Neural progenitor cell (in vitro differentiated cells): ENCODE measurements around the gene PMEPA1.

Source experiments
- EZH2 ChIP-seq: fragments of 200-600 bp; sonication (generic); IDR thresholded peaks from 2 replicates; pipeline ENCODE4 v1.6.1; 2017; ENCODE audit warnings: antibody characterized with exemption, mild to moderate bottlenecking, moderate library complexity
- EZH2phosphoT487 ChIP-seq: fragments of 200-600 bp; sonication (generic); IDR thresholded peaks from 2 replicates; pipeline ENCODE4 v1.6.1; 2017; ENCODE audit warnings: antibody characterized with exemption
- TF ChIP-seq, protein P1 (sequence below): fragments of 200-600 bp; sonication (generic); IDR thresholded peaks from 2 replicates; pipeline ENCODE4 v1.5.1; 2017; ENCODE audit warnings: antibody characterized with exemption, mild to moderate bottlenecking

DNA sequence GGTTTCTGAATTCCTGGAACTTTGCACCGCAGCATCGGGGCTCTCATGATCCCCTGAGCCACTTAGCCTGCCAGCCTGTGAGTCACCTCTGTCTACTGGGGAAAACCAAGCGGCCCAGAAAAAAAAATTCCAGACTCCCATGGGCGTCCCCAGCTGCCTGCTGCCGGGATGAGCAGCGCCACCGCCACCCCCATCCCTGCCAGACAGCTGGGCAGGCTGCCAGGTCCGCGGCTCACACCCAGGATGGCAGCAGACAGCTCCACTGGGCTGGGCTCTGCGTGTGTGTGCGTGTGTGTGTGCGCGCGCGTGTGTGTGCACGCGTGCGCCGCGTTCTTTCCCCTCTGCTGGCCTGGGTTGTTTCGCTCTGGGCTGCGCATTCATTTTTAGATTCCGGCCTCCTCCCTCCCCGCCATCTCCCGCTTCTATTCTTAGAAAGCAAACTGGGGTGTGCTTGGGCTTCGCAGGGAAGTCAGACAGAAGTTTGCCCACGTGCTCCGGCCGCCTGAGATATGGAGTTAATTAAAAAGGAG lies 38.9 kb upstream of the PMEPA1 start:
- TF ChIP-seq, protein P1, sequence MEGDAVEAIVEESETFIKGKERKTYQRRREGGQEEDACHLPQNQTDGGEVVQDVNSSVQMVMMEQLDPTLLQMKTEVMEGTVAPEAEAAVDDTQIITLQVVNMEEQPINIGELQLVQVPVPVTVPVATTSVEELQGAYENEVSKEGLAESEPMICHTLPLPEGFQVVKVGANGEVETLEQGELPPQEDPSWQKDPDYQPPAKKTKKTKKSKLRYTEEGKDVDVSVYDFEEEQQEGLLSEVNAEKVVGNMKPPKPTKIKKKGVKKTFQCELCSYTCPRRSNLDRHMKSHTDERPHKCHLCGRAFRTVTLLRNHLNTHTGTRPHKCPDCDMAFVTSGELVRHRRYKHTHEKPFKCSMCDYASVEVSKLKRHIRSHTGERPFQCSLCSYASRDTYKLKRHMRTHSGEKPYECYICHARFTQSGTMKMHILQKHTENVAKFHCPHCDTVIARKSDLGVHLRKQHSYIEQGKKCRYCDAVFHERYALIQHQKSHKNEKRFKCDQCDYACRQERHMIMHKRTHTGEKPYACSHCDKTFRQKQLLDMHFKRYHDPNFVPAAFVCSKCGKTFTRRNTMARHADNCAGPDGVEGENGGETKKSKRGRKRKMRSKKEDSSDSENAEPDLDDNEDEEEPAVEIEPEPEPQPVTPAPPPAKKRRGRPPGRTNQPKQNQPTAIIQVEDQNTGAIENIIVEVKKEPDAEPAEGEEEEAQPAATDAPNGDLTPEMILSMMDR, result no peak
- TF ChIP-seq EZH2phosphoT487 (no peak), EZH2 (no peak)
